Suprapubic skin (tissue), 4 donors: Measurements from ENCODE around the gene MAGI1. TPM values are rescaled to one million over a fixed set of nuclear protein-coding genes. Genes with fewer than 3 reads are reported as not detected.

Experiments used
- DNase-seq, 2 donors: peaks; one replicate each; pipeline ENCODE4 v3.0.0-alpha.2; 2019; ENCODE audit warnings: low spot score in 2 of 2
- H3K27ac ChIP-seq: fragments of 200-600 bp; sonication (generic); one replicate; pipeline ENCODE4 v1.5.1; 2019
- H3K27me3 ChIP-seq: fragments of 200-600 bp; sonication (generic); one replicate; pipeline ENCODE4 v1.5.1; 2019
- H3K36me3 ChIP-seq: fragments of 200-600 bp; sonication (generic); one replicate; pipeline ENCODE4 v1.5.1; 2019
- H3K4me1 ChIP-seq: fragments of 200-600 bp; sonication (generic); one replicate; pipeline ENCODE4 v1.5.1; 2019
- H3K4me3 ChIP-seq: fragments of 200-600 bp; sonication (generic); one replicate; pipeline ENCODE4 v1.5.1; 2019; ENCODE audit warnings: mild to moderate bottlenecking
- H3K9me3 ChIP-seq: fragments of 200-600 bp; sonication (generic); one replicate; pipeline ENCODE4 v1.5.1; 2019
- CTCF ChIP-seq, 2 donors: fragments of 200-600 bp in 1 of 2; fragments of 450-650 bp in 1 of 2; sonication (generic) in 1 of 2; IDR thresholded peaks; one replicate each; pipeline ENCODE4 v1.5.1; 2016 to 2019; ENCODE audit warnings: antibody characterized with exemption in 2 of 2, mild to moderate bottlenecking in 1 of 2, moderate library complexity in 1 of 2
- EP300 ChIP-seq: sonication (generic); formaldehyde crosslinking; IDR thresholded peaks from one replicate; pipeline ENCODE4 v1.6.1; 2017; ENCODE audit warnings: antibody characterized with exemption
- POLR2A ChIP-seq, 2 donors: fragments of 450-650 bp; IDR thresholded peaks; one replicate each; pipeline ENCODE4 v1.6.1; 2017; ENCODE audit warnings: antibody characterized with exemption in 2 of 2, mild to moderate bottlenecking in 2 of 2, moderate library complexity in 2 of 2
- POLR2AphosphoS5 ChIP-seq, 3 donors: sonication (generic); formaldehyde crosslinking; IDR thresholded peaks; one replicate each; pipeline ENCODE4 v1.6.1; 2017; ENCODE audit warnings: antibody characterized with exemption in 3 of 3
- WGBS: methylation state at CpG from one replicate; pipeline ENCODE4 v1.1.5; 2018; 5-methylcytosine and 5-hydroxymethylcytosine counted together
- total RNA-seq, 4 donors: library from RNA; depleted of rRNA; stranded (reverse); fragments of >200 nt; gene quantifications; one replicate each; pipeline ENCODE4 v1.1.0, GENCODE V29; 2016

The MAGI1 gene
- total RNA-seq, 4 donors from 2014 or later, result 37.9 to 71.5 (median 48.6) TPM

DNA sequence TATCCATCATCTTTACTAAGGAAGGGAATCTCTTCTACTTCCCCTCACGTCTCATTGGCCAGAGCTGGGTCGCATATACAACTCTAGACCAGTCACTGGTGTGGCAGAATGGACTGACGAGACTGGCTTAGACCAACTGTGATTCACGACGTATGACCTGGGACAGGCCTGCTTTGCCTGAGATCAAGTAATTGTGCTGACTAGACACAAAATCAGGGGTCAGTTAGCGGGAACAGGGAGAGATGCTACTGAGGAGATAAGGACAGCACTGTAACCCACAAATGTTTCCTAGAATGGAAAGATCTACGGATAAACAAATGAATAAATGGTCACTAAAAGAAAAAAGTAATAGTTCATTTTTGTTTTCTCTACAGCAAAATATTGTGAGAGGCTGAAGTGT is 308.3 kb downstream of the MAGI1 start:
- no peak for DNase-seq
- Histone ChIP-seq H3K36me3 (no peaks in the 10 kb centered on the region), H3K9me3 (no peaks in the 10 kb centered on the region), H3K4me3 (no peak overlapping the region), H3K27me3 (no peaks in the 10 kb centered on the region), H3K4me1 (peaks cover 5% of the 10 kb centered on the region), H3K27ac (no peak overlapping the region)
- no peak for TF ChIP-seq EP300
- no peak for TF ChIP-seq CTCF (IDR thresholded peaks at IDR 0.05)
- TF ChIP-seq POLR2A (IDR thresholded peaks at IDR 0.05), result no peak
- no peak for TF ChIP-seq POLR2AphosphoS5 (IDR thresholded peaks at IDR 0.05)
- WGBS, result 95% methylated on average over 7 of the region's 7 CpGs

DNA sequence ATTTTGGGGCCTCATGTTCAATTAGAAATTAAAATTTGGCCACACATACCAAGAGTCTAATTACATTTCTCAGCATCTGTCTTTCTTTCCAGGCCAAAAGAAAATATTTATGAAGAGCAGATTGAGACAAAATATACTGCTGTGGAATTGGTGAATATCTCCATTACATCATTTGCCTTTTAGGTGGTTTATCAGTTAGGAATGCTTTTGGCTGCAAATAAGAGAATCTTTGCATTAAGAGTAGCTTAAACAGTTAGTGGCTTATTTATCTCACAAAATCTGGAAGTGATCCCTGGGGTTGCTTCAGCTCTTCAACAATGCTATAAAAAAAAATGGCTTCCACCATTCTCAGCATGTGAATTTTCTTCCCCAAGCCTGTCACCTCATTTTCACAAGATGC is 308.7 kb downstream of the MAGI1 start:
- H3K4me1 ChIP-seq, result peaks cover 5% of the 10 kb centered on the region
- TF ChIP-seq CTCF (IDR thresholded peaks at IDR 0.05) (no peak), POLR2AphosphoS5 (IDR thresholded peaks at IDR 0.05) (no peak), POLR2A (IDR thresholded peaks at IDR 0.05) (no peak), EP300 (no peak)
- no peaks in the 10 kb centered on the region for H3K27me3 ChIP-seq
- no peak for DNase-seq
- H3K9me3 ChIP-seq, result no peaks in the 10 kb centered on the region
- no peaks in the 10 kb centered on the region for H3K36me3 ChIP-seq
- H3K27ac ChIP-seq, result no peak overlapping the region
- H3K4me3 ChIP-seq, result no peak overlapping the region

DNA sequence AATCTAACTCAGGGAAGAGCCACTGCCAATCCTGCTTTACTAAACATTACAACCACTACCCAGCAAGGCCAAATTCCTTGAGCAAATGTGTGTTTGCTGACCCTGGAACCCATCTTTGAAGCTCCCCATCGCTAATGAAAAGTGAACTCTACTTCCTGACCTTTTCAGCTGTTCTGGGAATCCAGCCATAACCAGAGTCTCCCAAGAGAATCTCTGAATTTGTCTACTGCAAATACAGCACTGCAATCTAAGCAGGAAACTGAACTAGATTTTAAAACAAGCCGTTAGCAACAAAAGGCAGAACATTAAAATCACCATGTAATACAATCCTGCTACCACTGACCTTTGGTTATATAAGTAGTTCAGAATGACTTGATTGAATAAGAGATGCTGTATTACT is 309.2 kb downstream of the MAGI1 start:
- TF ChIP-seq POLR2A (IDR thresholded peaks at IDR 0.05), result no peak
- no peak for TF ChIP-seq POLR2AphosphoS5 (IDR thresholded peaks at IDR 0.05)
- no peak for TF ChIP-seq EP300
- TF ChIP-seq CTCF (IDR thresholded peaks at IDR 0.05), result no peak
- no peaks in the 10 kb centered on the region for H3K9me3 ChIP-seq
- H3K27me3 ChIP-seq, result no peaks in the 10 kb centered on the region
- H3K4me1 ChIP-seq, result peaks cover 5% of the 10 kb centered on the region
- no peak for DNase-seq
- WGBS, result 50% methylated on average over 2 of the region's 2 CpGs
- H3K27ac ChIP-seq, result no peak overlapping the region
- H3K36me3 ChIP-seq, result no peaks in the 10 kb centered on the region
- H3K4me3 ChIP-seq, result no peak overlapping the region

- Histone ChIP-seq H3K36me3 (no peaks in the 10 kb centered on the region), H3K4me3 (no peak overlapping the region), H3K9me3 (no peaks in the 10 kb centered on the region), H3K4me1 (peaks cover 5% of the 10 kb centered on the region), H3K27me3 (no peaks in the 10 kb centered on the region), H3K27ac (no peak overlapping the region)
- 69% methylated on average over 2 of the region's 2 CpGs for WGBS
- DNase-seq, result no peak
- TF ChIP-seq CTCF (IDR thresholded peaks at IDR 0.05) (no peak), EP300 (no peak), POLR2AphosphoS5 (IDR thresholded peaks at IDR 0.05) (no peak), POLR2A (IDR thresholded peaks at IDR 0.05) (no peak)
Measured at GRCh38 chr3:65728138-65728537, 310.6 kb downstream of the MAGI1 start.

DNA sequence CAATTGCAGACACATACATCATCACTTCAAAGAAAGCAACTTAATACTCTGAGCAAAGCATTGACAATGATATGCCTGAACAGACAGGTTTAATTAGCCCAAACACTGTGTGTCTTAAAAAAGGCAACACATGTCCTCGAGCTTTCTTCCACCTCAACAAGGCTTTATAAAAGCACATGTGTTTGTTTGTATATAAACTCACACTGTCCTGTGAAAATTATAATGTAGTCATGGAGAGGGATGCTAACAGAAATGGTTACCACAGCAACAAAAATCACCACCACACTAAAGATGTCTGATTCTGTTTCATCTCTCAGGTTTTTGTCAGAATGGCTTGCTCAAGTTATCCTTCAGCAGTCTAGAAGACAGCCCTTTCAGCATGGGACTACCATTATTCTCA is 314.7 kb downstream of the MAGI1 start:
- Histone ChIP-seq H3K36me3 (no peaks in the 10 kb centered on the region), H3K9me3 (no peaks in the 10 kb centered on the region), H3K27me3 (no peaks in the 10 kb centered on the region), H3K27ac (no peak overlapping the region), H3K4me1 (peaks cover under 1% of the 10 kb centered on the region), H3K4me3 (no peak overlapping the region)
- WGBS, result 77% methylated on average over 1 of the region's 1 CpG
- TF ChIP-seq POLR2AphosphoS5 (IDR thresholded peaks at IDR 0.05) (no peak), CTCF (IDR thresholded peaks at IDR 0.05) (no peak), EP300 (no peak), POLR2A (IDR thresholded peaks at IDR 0.05) (no peak)
- no peak for DNase-seq
